ENCODE data around the gene ACTRT2.

ACTRT2 gene

GRCh38 chr1:3021233-3021671, at the start of gene ACTRT2:
Gene ACTRT2, plus strand, starts transcription at chr1:3021467. Its CDS starts 220 bp downstream, at chr1:3021687.
- H3K27ac ChIP-seq = no peak within 1 kb of the TSS
- TF ChIP-seq CTCF (conservative IDR thresholded peaks at IDR 0.05) = no peak

- TF ChIP-seq CTCF (conservative IDR thresholded peaks at IDR 0.05) = no peak
- H3K27ac ChIP-seq = no peak overlapping the region
These were observed 49.7 kb upstream of the ACTRT2 start for GRCh38 chr1:2971609-2972008.

GRCh38 chr1:2972011-2972878, 49.0 kb upstream of the ACTRT2 start:
- H3K27ac ChIP-seq = no peak overlapping the region
- no peak for TF ChIP-seq CTCF (conservative IDR thresholded peaks at IDR 0.05)

GRCh38 chr1:2972879-2973575, 48.2 kb upstream of the ACTRT2 start:
- H3K27ac ChIP-seq = no peak overlapping the region
- TF ChIP-seq CTCF (conservative IDR thresholded peaks at IDR 0.05) = no peak

GRCh38 chr1:2973601-2974593, 47.4 kb upstream of the ACTRT2 start:
- no peak for TF ChIP-seq CTCF (conservative IDR thresholded peaks at IDR 0.05)

GRCh38 chr1:2974701-2975301, 46.5 kb upstream of the ACTRT2 start:
- H3K27ac ChIP-seq = no peak overlapping the region
- TF ChIP-seq CTCF (conservative IDR thresholded peaks at IDR 0.05) = no peak

More at GRCh38 chr1:2973601-2974593, 47.4 kb upstream of the ACTRT2 start:
- no peak overlapping the region for H3K27ac ChIP-seq

Data from VCaP (cell line).